PC-9 (cell line): ENCODE data around the gene IGFBP2.

Experiments used
- EZH2 ChIP-seq: fragments of 200-600 bp; sonication (generic); IDR thresholded peaks from 2 replicates; pipeline ENCODE4 v1.8.0; 2017; ENCODE audit warnings: antibody characterized with exemption, low read depth
- TF ChIP-seq, protein P1 (sequence below): fragments of 200-600 bp; sonication (generic); conservative IDR thresholded peaks from 2 replicates; pipeline ENCODE4 v1.6.1; 2017; ENCODE audit warnings: mixed run types, antibody characterized with exemption, mild to moderate bottlenecking, moderate library complexity

DNA sequence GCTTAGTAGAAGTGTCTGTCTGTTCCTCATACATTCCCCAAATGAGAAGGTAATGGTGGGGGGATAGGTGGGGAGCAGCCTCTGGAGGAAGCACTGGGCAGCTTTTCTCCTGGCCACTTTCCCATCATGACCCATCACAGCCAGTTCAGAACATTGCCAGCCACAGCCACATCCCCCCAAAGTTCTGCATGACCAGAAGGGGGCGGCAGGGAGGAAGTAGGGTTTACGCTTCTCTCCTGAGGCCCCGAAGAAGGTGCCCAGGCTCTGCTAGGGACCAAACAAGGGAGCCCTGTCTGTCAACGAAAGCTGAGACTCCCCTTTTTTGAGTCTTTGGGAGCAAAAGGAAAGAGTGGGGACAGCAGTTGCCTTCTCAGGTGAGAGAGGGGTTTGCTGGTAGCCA is 54.4 kb downstream of the IGFBP2 start:
- TF ChIP-seq, protein P1, sequence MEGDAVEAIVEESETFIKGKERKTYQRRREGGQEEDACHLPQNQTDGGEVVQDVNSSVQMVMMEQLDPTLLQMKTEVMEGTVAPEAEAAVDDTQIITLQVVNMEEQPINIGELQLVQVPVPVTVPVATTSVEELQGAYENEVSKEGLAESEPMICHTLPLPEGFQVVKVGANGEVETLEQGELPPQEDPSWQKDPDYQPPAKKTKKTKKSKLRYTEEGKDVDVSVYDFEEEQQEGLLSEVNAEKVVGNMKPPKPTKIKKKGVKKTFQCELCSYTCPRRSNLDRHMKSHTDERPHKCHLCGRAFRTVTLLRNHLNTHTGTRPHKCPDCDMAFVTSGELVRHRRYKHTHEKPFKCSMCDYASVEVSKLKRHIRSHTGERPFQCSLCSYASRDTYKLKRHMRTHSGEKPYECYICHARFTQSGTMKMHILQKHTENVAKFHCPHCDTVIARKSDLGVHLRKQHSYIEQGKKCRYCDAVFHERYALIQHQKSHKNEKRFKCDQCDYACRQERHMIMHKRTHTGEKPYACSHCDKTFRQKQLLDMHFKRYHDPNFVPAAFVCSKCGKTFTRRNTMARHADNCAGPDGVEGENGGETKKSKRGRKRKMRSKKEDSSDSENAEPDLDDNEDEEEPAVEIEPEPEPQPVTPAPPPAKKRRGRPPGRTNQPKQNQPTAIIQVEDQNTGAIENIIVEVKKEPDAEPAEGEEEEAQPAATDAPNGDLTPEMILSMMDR: no peak; the same call in 1 of the 2 replicates
- TF ChIP-seq EZH2: no peak
